Measurements from ENCODE around the gene RALGPS1. TPM values are rescaled to one million over a fixed set of nuclear protein-coding genes. Genes with fewer than 3 reads are reported as not detected.

Gene RALGPS1
- polyA plus RNA-seq, 1 experiment: 1.7 TPM

- Histone ChIP-seq H3K36me3 (ENCODE audit: control insufficient read depth, insufficient read depth, low read length) (no peaks in the 10 kb centered on the region), H3K27me3 (ENCODE audit: control insufficient read depth, insufficient read depth, low read length) (no peaks in the 10 kb centered on the region), H3K4me3 (ENCODE audit: low read depth, low read length) (no peak overlapping the region)
- no peak for DNase-seq (ENCODE audit: low read depth)
- POLR2A ChIA-PET: no interaction called here
- CTCF ChIA-PET: no interaction called here
- no peak for TF ChIP-seq CTCF (IDR thresholded peaks at IDR 0.05; ENCODE audit: insufficient read depth, low read depth, low read length)
These were observed 133.4 kb downstream of the RALGPS1 start for GRCh38 chr9:127047971-127048370.

- CTCF ChIA-PET: interaction anchor here (1.0 kb wide), 1 partner anchor 8 kb away, joined by 3 read pairs; no protein-coding TSS in a partner anchor
- H3K27me3 ChIP-seq (ENCODE audit: control insufficient read depth, insufficient read depth, low read length): no peaks in the 10 kb centered on the region
- H3K4me3 ChIP-seq (ENCODE audit: low read depth, low read length): no peak overlapping the region
- POLR2A ChIA-PET: interaction anchor here (0.5 kb wide), 1 partner anchor 744 kb away, joined by 4 read pairs; no protein-coding TSS in a partner anchor
- TF ChIP-seq CTCF (IDR thresholded peaks at IDR 0.05; ENCODE audit: insufficient read depth, low read depth, low read length): peak; percentile 34
- H3K36me3 ChIP-seq (ENCODE audit: control insufficient read depth, insufficient read depth, low read length): no peaks in the 10 kb centered on the region
- DNase-seq (ENCODE audit: low read depth): peak; percentile 57
These were observed 134.5 kb downstream of the RALGPS1 start for GRCh38 chr9:127049044-127049443.

GRCh38 chr9:127049581-127049980, 135.0 kb downstream of the RALGPS1 start:
- no peak overlapping the region for H3K4me3 ChIP-seq (ENCODE audit: low read depth, low read length)
- DNase-seq (ENCODE audit: low read depth): no peak
- TF ChIP-seq CTCF (IDR thresholded peaks at IDR 0.05; ENCODE audit: insufficient read depth, low read depth, low read length): no peak
- CTCF ChIA-PET: interaction anchor here (1.0 kb wide), 1 partner anchor 8 kb away, joined by 3 read pairs; no protein-coding TSS in a partner anchor
- POLR2A ChIA-PET: no interaction called here
- H3K27me3 ChIP-seq (ENCODE audit: control insufficient read depth, insufficient read depth, low read length): no peaks in the 10 kb centered on the region
- H3K36me3 ChIP-seq (ENCODE audit: control insufficient read depth, insufficient read depth, low read length): no peaks in the 10 kb centered on the region

GRCh38 chr9:127050152-127050551, 135.6 kb downstream of the RALGPS1 start:
- no peak for DNase-seq (ENCODE audit: low read depth)
- Histone ChIP-seq H3K4me3 (ENCODE audit: low read depth, low read length) (no peak overlapping the region), H3K27me3 (ENCODE audit: control insufficient read depth, insufficient read depth, low read length) (no peaks in the 10 kb centered on the region), H3K36me3 (ENCODE audit: control insufficient read depth, insufficient read depth, low read length) (no peaks in the 10 kb centered on the region)
- CTCF ChIA-PET: no interaction called here
- no peak for TF ChIP-seq CTCF (IDR thresholded peaks at IDR 0.05; ENCODE audit: insufficient read depth, low read depth, low read length)
- POLR2A ChIA-PET: no interaction called here

GRCh38 chr9:127050591-127051001, 136.0 kb downstream of the RALGPS1 start:
- CTCF ChIA-PET: no interaction called here
- TF ChIP-seq CTCF (IDR thresholded peaks at IDR 0.05; ENCODE audit: insufficient read depth, low read depth, low read length): no peak

More at GRCh38 chr9:127050591-127051001, 136.0 kb downstream of the RALGPS1 start:
- DNase-seq (ENCODE audit: low read depth): no peak
- POLR2A ChIA-PET: no interaction called here
- Histone ChIP-seq H3K36me3 (ENCODE audit: control insufficient read depth, insufficient read depth, low read length) (no peaks in the 10 kb centered on the region), H3K4me3 (ENCODE audit: low read depth, low read length) (no peak overlapping the region), H3K27me3 (ENCODE audit: control insufficient read depth, insufficient read depth, low read length) (no peaks in the 10 kb centered on the region)

Measured in BJ (cell line).